NOMO-1 (cell line): ENCODE results near the gene LAMB4.

Experiments
- DNase-seq, 2 experiments: peaks; one replicate each; lab custom pipeline; 2025; ENCODE audit not compliant: unreplicated experiment in 2 of 2; lab: John Stamatoyannopoulos, UW

Gene LAMB4

GRCh38 chr7:108018668-108019067, 111.5 kb downstream of the LAMB4 start:
- DNase-seq = no peak

- no peak for DNase-seq
Observed at GRCh38 chr7:108017776-108018151, 112.4 kb downstream of the LAMB4 start.

GRCh38 chr7:108016841-108017775, 113.1 kb downstream of the LAMB4 start:
- DNase-seq = no peak

GRCh38 chr7:108015740-108016139, 114.4 kb downstream of the LAMB4 start:
- DNase-seq = no peak

- DNase-seq = no peak
Observed at GRCh38 chr7:108014747-108015682, 115.1 kb downstream of the LAMB4 start.

GRCh38 chr7:108014215-108014614, 115.9 kb downstream of the LAMB4 start:
- no peak for DNase-seq

- DNase-seq = peak in 1 of 2 experiments; percentile 29
Observed at GRCh38 chr7:108012499-108013430, 117.4 kb downstream of the LAMB4 start.

- DNase-seq = no peak
Observed at GRCh38 chr7:108010377-108010776, 119.8 kb downstream of the LAMB4 start.

GRCh38 chr7:108009873-108010272, 120.3 kb downstream of the LAMB4 start:
- DNase-seq = no peak

- no peak for DNase-seq
Observed at GRCh38 chr7:108008827-108009226, 121.3 kb downstream of the LAMB4 start.

- no peak for DNase-seq
Observed at GRCh38 chr7:108008240-108008639, 121.9 kb downstream of the LAMB4 start.

- no peak for DNase-seq
Observed at GRCh38 chr7:108007762-108008161, 122.4 kb downstream of the LAMB4 start.

- DNase-seq = no peak
Observed at GRCh38 chr7:108007261-108007660, 122.9 kb downstream of the LAMB4 start.

- no peak for DNase-seq
Observed at GRCh38 chr7:108004220-108005142, 125.7 kb downstream of the LAMB4 start.

GRCh38 chr7:108003599-108003935, 126.6 kb downstream of the LAMB4 start:
- DNase-seq = no peak

GRCh38 chr7:108002726-108003598, 127.2 kb downstream of the LAMB4 start, which contains the start of gene LAMB1:
TSS of gene LAMB1 (minus strand) at chr7:108003161. CDS start at chr7:108002885, 276 bp downstream.
- DNase-seq = no peak

- DNase-seq = no peak
Observed at GRCh38 chr7:108001764-108002725, 128.1 kb downstream of the LAMB4 start.
